Effector memory CD4-positive, alpha-beta T cell (primary cell): Measurements from ENCODE around the gene C1QB.
"Not testable (repeated sequence)": the region's sequence is repeated elsewhere in the genome, so short reads cannot be mapped to it uniquely, and the experiment has no call there.

Experiments
- DNase-seq, 3 donors: peaks; one replicate each; pipeline ENCODE4 v3.0.0-alpha.2; 2020
- H3K27ac ChIP-seq: 2 replicates; pipeline ENCODE4 v1.7.0; 2013; ENCODE audit warnings: mild to moderate bottlenecking, low read length, moderate library complexity; ENCODE audit not compliant: insufficient read depth, poor library complexity, severe bottlenecking
- H3K27me3 ChIP-seq: replicated peaks from 2 replicates; pipeline ENCODE4 v1.7.0; 2013; ENCODE audit warnings: mild to moderate bottlenecking, low read length; ENCODE audit not compliant: insufficient read depth, control insufficient read depth, poor library complexity, severe bottlenecking
- H3K36me3 ChIP-seq: 2 replicates; pipeline ENCODE4 v1.7.0; 2013; ENCODE audit warnings: mild to moderate bottlenecking, low read length, moderate library complexity; ENCODE audit not compliant: control insufficient read depth, insufficient read depth
- H3K4me1 ChIP-seq: 2 replicates; pipeline ENCODE4 v1.7.0; 2013; ENCODE audit warnings: low read length, mild to moderate bottlenecking; ENCODE audit not compliant: control insufficient read depth, insufficient read depth, poor library complexity, severe bottlenecking
- H3K4me3 ChIP-seq: 2 replicates; pipeline ENCODE4 v1.7.0; 2013; ENCODE audit warnings: low read length, low read depth, mild to moderate bottlenecking; ENCODE audit not compliant: insufficient read depth, poor library complexity, severe bottlenecking
- H3K9me3 ChIP-seq: 2 replicates; pipeline ENCODE4 v1.7.0; 2013; ENCODE audit warnings: mild to moderate bottlenecking, low read length, moderate library complexity; ENCODE audit not compliant: control insufficient read depth

The C1QB gene

DNA sequence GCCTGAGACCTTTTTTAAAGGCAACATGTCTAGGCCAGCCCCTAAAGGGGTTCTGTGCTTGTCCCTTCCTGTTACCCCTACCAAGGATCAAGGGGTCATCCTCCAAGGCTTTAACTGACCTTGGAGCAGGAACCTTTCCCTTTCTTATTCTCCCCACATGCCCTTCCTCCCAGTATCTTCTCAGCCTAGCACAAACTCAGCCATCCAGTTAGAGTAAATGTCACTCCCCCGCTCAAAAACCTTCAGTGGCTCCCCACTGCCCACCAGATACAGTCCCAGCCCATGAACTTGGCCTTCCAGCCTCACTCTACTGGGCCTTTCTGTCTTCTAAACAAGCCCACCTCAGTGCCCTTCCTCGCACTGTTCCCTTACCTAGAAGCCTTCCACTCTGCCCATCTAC, 8.8 kb downstream of the C1QB start:
- no peaks in the 10 kb centered on the region for H3K27me3 ChIP-seq

DNA sequence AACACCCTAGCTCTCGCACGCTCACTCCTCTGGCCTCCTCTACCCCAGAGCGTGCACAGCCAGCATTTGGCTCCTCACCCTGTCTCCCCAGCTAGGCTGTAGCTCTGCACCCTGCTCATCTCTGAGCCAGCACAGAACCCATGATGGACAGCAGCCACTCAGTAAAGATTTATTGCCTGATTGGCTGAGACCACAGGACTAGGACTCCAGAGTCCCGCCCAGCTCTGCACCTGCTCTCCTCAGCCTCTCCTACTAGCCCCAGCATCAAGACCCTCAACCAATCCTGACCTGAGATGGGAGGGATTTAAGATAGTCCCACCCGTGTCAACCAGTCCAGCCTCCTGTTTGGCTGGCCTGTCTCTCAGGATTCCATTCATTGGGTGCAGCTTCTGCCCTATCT, 9.3 kb downstream of the C1QB start:
- no peak overlapping the region for H3K4me3 ChIP-seq
- H3K36me3 ChIP-seq, result no peaks in the 10 kb centered on the region
- no peak for DNase-seq
- no peaks in the 10 kb centered on the region for H3K4me1 ChIP-seq
- no peak overlapping the region for H3K27ac ChIP-seq
- H3K9me3 ChIP-seq, result no peaks in the 10 kb centered on the region
- H3K27me3 ChIP-seq, result no peaks in the 10 kb centered on the region

More for the DNA sequence above, 8.8 kb downstream of the C1QB start:
- H3K36me3 ChIP-seq, result no peaks in the 10 kb centered on the region
- H3K27ac ChIP-seq, result no peak overlapping the region
- no peaks in the 10 kb centered on the region for H3K9me3 ChIP-seq
- H3K4me1 ChIP-seq, result no peaks in the 10 kb centered on the region
- no peak overlapping the region for H3K4me3 ChIP-seq
- DNase-seq, result no peak

DNA sequence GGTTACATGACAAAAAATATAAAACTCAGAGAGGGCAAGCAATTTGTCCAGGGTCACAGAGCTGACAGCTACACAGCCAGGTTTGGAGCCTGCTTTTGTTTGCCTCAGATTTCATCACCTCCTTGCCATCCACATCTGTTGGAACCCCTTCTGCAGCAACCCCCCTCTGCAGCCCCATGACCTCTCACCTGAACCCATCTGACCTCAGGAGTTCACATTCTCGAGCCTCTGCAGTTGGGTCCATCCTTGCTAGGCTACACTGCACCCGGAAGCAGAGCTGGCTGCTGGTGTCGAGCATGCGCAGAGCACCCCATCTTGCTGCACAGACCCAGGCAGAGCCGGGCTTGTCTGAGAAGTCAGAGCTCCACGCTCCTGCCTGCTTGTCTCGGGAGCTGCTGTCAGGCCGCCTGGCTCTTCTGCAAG, 10.0 kb downstream of the C1QB start:
- H3K27me3 ChIP-seq, result no peaks in the 10 kb centered on the region
- no peak for DNase-seq
- H3K4me1 ChIP-seq, result no peaks in the 10 kb centered on the region
- no peak overlapping the region for H3K4me3 ChIP-seq
- no peak overlapping the region for H3K27ac ChIP-seq
- H3K36me3 ChIP-seq, result no peaks in the 10 kb centered on the region
- no peaks in the 10 kb centered on the region for H3K9me3 ChIP-seq

DNA sequence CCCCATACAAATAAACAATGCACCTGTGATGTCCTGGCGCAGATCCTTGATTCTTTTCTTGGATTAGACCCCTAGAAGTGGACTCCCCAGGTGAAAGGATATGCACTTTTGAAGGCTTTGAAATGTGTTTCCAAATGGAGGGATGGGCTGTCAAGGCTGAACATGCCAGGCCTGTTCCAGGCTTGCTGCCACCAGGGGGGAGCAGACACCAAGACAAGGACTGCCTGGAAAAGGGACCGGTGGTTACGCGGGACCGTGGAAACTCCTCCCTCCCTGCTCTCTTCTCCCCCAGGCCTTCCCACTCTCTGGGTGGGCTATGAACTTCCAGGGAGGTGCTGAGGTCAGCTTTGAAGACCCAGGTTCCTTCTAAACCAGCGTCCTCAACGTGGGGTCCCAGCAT, 12.7 kb downstream of the C1QB start:
- no peak overlapping the region for H3K4me3 ChIP-seq
- no peaks in the 10 kb centered on the region for H3K36me3 ChIP-seq
- no peaks in the 10 kb centered on the region for H3K27me3 ChIP-seq
- H3K9me3 ChIP-seq, result no peaks in the 10 kb centered on the region
- H3K27ac ChIP-seq, result no peak overlapping the region
- H3K4me1 ChIP-seq, result no peaks in the 10 kb centered on the region
- no peak for DNase-seq

DNA sequence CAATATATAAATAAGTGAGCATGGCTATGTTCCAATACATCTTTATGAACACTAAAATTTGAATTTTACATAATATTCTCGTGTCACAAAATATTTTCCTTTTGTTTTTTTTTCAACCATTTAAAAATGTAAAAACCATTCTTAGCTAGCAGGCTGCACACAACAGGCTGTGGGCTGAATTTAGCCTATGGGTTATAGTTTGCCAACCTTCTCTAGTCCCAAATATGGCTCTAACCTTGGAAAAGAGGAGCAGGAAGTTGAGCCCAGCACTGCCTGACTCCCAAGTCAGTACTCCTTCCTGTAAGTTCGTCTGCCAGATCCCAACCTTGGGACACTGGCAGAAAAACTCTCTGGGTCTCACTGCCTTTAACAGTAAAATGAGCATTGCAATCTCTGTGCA, 13.4 kb downstream of the C1QB start:
- DNase-seq, result no peak
- Histone ChIP-seq H3K4me1 (no peaks in the 10 kb centered on the region), H3K36me3 (no peaks in the 10 kb centered on the region), H3K9me3 (no peaks in the 10 kb centered on the region), H3K27ac (no peak overlapping the region), H3K4me3 (no peak overlapping the region), H3K27me3 (no peaks in the 10 kb centered on the region)

DNA sequence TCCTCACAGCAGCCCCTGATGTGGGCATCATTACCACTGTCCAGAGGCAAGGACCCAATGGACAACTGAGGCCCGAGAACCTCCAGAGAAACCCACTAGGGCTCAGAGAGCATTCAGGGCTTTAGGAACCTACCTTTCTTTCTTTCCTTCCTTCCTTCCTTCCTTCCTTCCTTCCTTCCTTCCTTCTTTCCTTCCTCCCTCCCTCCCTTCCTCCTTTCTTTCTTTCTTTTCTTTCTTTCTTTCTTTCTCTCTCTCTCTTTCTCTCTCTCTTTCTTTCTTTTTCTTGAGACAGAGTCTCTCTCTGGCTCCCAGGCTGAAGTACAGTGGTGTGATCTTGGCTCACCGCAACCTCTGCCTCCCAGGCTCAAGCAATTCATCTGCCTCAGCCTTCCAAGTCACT, 15.8 kb downstream of the C1QB start:
- not testable (repeated sequence) for H3K9me3 ChIP-seq, H3K4me1 ChIP-seq, H3K27me3 ChIP-seq, H3K36me3 ChIP-seq, H3K27ac ChIP-seq, DNase-seq, H3K4me3 ChIP-seq

DNA sequence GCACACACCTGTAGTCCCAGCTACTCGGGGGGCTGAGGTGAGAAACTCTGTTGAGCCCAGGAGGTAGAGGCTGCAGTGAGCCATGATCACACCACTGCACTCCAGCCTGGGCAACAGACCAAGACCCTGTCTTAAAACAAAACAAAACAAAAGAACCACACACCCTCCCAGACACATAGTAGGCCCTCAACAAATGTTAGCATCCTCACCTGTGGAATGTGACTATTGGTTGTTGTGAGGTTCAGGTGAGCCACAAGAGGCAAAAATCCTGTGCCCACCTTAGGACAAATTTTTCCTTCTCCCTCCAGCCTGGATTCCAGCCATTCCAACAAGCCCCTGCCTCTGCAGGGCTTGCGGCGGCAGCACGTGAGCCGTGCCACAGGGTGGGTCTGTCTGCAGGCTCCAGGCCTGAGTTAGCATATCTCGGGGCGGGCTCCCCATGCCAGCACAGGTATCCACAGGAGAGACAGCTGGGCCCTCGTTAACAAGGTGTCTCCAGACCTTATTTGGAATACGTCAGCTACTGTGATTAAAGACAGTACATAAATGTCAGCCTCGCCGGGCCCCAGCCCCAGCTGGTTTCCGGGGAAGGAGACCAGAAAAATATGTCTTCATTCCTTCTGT, 17.4 kb downstream of the C1QB start:
- Histone ChIP-seq H3K36me3 (no peaks in the 10 kb centered on the region), H3K4me1 (no peaks in the 10 kb centered on the region), H3K9me3 (no peaks in the 10 kb centered on the region), H3K27ac (no peak overlapping the region), H3K4me3 (no peak overlapping the region), H3K27me3 (peaks cover 9% of the 10 kb centered on the region)
- DNase-seq, result no peak

DNA sequence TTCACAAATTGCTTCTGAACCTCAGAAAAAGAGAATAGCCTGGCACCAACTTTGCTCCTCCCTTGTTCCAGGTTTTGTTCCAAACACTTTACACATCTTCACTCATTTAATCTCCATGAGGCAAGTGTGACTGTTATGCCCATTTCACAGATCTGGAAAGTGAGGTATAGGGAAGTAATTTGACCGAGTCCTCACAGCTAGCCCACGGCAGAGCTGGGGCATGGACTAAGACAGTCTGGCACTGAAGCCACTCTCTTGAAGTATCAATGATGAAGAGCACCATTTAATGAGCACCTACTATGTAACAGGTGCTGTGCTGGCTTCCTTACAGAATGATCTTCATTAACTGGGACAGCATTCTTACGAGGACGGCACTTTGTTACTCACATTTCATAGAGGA, 19.0 kb downstream of the C1QB start:
- H3K4me3 ChIP-seq, result no peak overlapping the region
- no peaks in the 10 kb centered on the region for H3K4me1 ChIP-seq
- no peak overlapping the region for H3K27ac ChIP-seq
- H3K9me3 ChIP-seq, result no peaks in the 10 kb centered on the region
- peaks cover 9% of the 10 kb centered on the region for H3K27me3 ChIP-seq
- H3K36me3 ChIP-seq, result no peaks in the 10 kb centered on the region
- no peak for DNase-seq

DNA sequence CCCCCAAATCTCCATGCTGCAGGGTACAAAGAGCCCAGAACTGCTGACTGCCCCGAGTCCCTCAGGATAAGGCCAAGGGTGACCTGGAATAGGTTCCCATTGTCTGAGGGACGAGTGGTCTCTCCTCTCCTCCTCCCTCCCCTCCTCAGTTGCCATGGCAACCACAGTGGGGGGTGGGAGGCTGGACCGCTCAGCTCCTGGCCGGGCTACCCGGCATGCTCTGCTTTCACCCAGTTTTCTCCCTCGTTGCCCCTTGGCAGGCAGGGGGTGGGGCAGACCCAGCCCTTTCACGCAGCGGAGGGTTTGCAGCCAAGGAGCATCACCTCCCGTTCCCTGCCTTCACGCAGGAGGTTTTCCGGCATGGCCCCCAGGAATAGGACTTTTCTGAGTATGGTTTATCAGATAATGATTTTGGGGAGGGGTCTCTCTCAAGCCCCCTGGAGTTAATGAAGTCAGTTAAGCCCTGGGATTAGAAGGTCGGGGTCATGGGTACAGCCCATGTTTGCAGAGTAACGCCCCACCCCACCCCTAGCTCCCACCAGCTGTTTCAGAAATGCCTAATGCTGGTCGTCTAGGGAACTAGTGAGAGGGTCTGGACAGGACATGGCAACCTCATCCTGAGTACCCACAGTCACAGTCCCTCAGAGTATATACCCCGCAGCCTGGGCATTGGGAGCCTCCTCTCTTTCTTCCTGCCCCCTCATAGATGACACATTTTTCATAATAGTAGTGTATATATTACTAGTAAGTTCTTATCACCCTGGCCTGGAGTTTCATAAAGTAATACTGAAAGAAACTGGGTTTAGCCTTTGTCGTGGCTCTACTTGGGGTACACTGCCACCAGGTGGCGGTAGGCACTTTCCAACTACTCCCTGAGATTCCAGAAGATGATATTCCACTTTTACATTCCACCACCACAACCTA, 20.7 kb downstream of the C1QB start:
- H3K27ac ChIP-seq, result no peak overlapping the region
- no peaks in the 10 kb centered on the region for H3K36me3 ChIP-seq
- no peak overlapping the region for H3K4me3 ChIP-seq
- peaks cover 9% of the 10 kb centered on the region for H3K27me3 ChIP-seq
- no peaks in the 10 kb centered on the region for H3K9me3 ChIP-seq
- no peak for DNase-seq
- H3K4me1 ChIP-seq, result no peaks in the 10 kb centered on the region

DNA sequence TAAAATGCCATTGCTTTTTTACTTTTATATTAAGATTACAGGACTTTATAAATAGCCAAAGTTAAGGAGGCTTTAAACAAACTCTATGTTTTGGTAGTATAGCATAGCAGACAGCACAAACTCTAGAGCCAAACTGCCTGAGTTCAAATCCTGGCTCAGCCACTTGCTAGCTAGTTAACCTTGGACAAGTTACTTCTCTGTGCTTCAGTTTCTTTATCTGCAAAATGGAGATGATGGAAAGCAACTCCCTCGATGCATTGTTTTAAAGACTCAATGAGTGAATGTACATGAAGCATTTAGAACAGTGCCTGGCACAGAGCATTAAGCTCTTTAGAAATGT, 21.3 kb downstream of the C1QB start:
- Histone ChIP-seq H3K4me1 (no peaks in the 10 kb centered on the region), H3K4me3 (no peak overlapping the region), H3K36me3 (no peaks in the 10 kb centered on the region), H3K27me3 (peaks cover 9% of the 10 kb centered on the region), H3K27ac (no peak overlapping the region), H3K9me3 (no peaks in the 10 kb centered on the region)
- DNase-seq, result no peak
